Rectal smooth muscle tissue (tissue), 1 donor: ENCODE data around the gene PLXNA3.

Source experiments
- H3K27ac ChIP-seq: one replicate; pipeline ENCODE4 v1.7.0; 2013; ENCODE audit warnings: low read depth, low read length, inconsistent platforms
- H3K27me3 ChIP-seq: one replicate; pipeline ENCODE4 v1.7.0; 2013; ENCODE audit warnings: low read length; ENCODE audit not compliant: control insufficient read depth, insufficient read depth
- H3K36me3 ChIP-seq: one replicate; pipeline ENCODE4 v1.7.0; 2013; ENCODE audit warnings: low read length; ENCODE audit not compliant: control insufficient read depth, insufficient read depth
- H3K4me1 ChIP-seq: one replicate; pipeline ENCODE4 v1.7.0; 2013; ENCODE audit warnings: low read length; ENCODE audit not compliant: control insufficient read depth, insufficient read depth
- H3K4me3 ChIP-seq: one replicate; pipeline ENCODE4 v1.7.0; 2013; ENCODE audit warnings: low read length
- H3K9ac ChIP-seq: one replicate; pipeline ENCODE4 v1.7.0; 2013; ENCODE audit warnings: low read length

PLXNA3 gene

GRCh38 chrX:154437971-154438893 lies 19.8 kb upstream of the PLXNA3 start:
- H3K27ac ChIP-seq, result no peak overlapping the region
- peaks cover 5% of the 10 kb centered on the region for H3K4me1 ChIP-seq
- peaks cover 13% of the 10 kb centered on the region for H3K36me3 ChIP-seq
- peak overlapping the region; percentile 78 for H3K9ac ChIP-seq
- H3K27me3 ChIP-seq, result no peaks in the 10 kb centered on the region
- H3K4me3 ChIP-seq, result peak overlapping the region; percentile 74

- Histone ChIP-seq H3K4me1 (peaks cover 7% of the 10 kb centered on the region), H3K27me3 (no peaks in the 10 kb centered on the region), H3K9ac (no peak overlapping the region), H3K4me3 (no peak overlapping the region), H3K36me3 (peaks cover 8% of the 10 kb centered on the region), H3K27ac (no peak overlapping the region)
Measured at GRCh38 chrX:154439841-154440240, 18.2 kb upstream of the PLXNA3 start.

- Histone ChIP-seq H3K4me3 (no peak overlapping the region), H3K36me3 (peaks cover 8% of the 10 kb centered on the region), H3K27me3 (no peaks in the 10 kb centered on the region), H3K27ac (no peak overlapping the region), H3K9ac (no peak overlapping the region), H3K4me1 (peaks cover 14% of the 10 kb centered on the region)
Measured at GRCh38 chrX:154440623-154441357, 17.3 kb upstream of the PLXNA3 start.

- H3K27me3 ChIP-seq, result no peaks in the 10 kb centered on the region
- H3K4me3 ChIP-seq, result no peak overlapping the region
- no peak overlapping the region for H3K9ac ChIP-seq
- no peak overlapping the region for H3K27ac ChIP-seq
- peaks cover 8% of the 10 kb centered on the region for H3K36me3 ChIP-seq
- peaks cover 14% of the 10 kb centered on the region for H3K4me1 ChIP-seq
Measured at GRCh38 chrX:154441564-154441963, 16.5 kb upstream of the PLXNA3 start.

GRCh38 chrX:154441984-154442707 lies 15.9 kb upstream of the PLXNA3 start:
- Histone ChIP-seq H3K4me1 (peaks cover 14% of the 10 kb centered on the region), H3K27me3 (no peaks in the 10 kb centered on the region), H3K4me3 (no peak overlapping the region), H3K9ac (no peak overlapping the region), H3K27ac (no peak overlapping the region), H3K36me3 (peaks cover 13% of the 10 kb centered on the region)

GRCh38 chrX:154443479-154443910 lies 14.6 kb upstream of the PLXNA3 start:
- Histone ChIP-seq H3K4me3 (peak overlapping the region; percentile 35), H3K4me1 (peaks cover 11% of the 10 kb centered on the region), H3K9ac (no peak overlapping the region), H3K27me3 (no peaks in the 10 kb centered on the region), H3K27ac (peak overlapping the region; percentile 33), H3K36me3 (peaks cover 15% of the 10 kb centered on the region)

GRCh38 chrX:154443992-154444754 lies 13.9 kb upstream of the PLXNA3 start, which contains the start of gene FAM50A:
FAM50A (plus strand) TSS chrX:154444141; CDS start chrX:154444236, 95 bp downstream.
- H3K4me3 ChIP-seq, result peak within 1 kb of the TSS; percentile 65
- H3K27me3 ChIP-seq, result no peaks in the 10 kb centered on the region
- H3K36me3 ChIP-seq, result peaks cover 19% of the 10 kb centered on the region
- peak within 1 kb of the TSS; percentile 35 for H3K9ac ChIP-seq
- peaks cover 9% of the 10 kb centered on the region for H3K4me1 ChIP-seq
- H3K27ac ChIP-seq, result peak within 1 kb of the TSS; percentile 59

GRCh38 chrX:154444755-154445246 lies 13.3 kb upstream of the PLXNA3 start:
- no peak overlapping the region for H3K27ac ChIP-seq
- no peaks in the 10 kb centered on the region for H3K27me3 ChIP-seq
- peaks cover 9% of the 10 kb centered on the region for H3K4me1 ChIP-seq
- H3K36me3 ChIP-seq, result peaks cover 22% of the 10 kb centered on the region
- peak overlapping the region; percentile 65 for H3K4me3 ChIP-seq
- peak overlapping the region; percentile 35 for H3K9ac ChIP-seq

- H3K27ac ChIP-seq, result no peak overlapping the region
- peaks cover 22% of the 10 kb centered on the region for H3K36me3 ChIP-seq
- peaks cover 9% of the 10 kb centered on the region for H3K4me1 ChIP-seq
- H3K9ac ChIP-seq, result no peak overlapping the region
- no peak overlapping the region for H3K4me3 ChIP-seq
- no peaks in the 10 kb centered on the region for H3K27me3 ChIP-seq
Measured at GRCh38 chrX:154445776-154446175, 12.3 kb upstream of the PLXNA3 start.

- H3K4me1 ChIP-seq, result peaks cover 9% of the 10 kb centered on the region
- no peak overlapping the region for H3K27ac ChIP-seq
- H3K9ac ChIP-seq, result no peak overlapping the region
- no peaks in the 10 kb centered on the region for H3K27me3 ChIP-seq
- H3K4me3 ChIP-seq, result no peak overlapping the region
- H3K36me3 ChIP-seq, result peaks cover 22% of the 10 kb centered on the region
Measured at GRCh38 chrX:154446430-154446829, 11.7 kb upstream of the PLXNA3 start.

- H3K36me3 ChIP-seq, result peaks cover 22% of the 10 kb centered on the region
- H3K9ac ChIP-seq, result no peak overlapping the region
- no peak overlapping the region for H3K27ac ChIP-seq
- H3K27me3 ChIP-seq, result no peaks in the 10 kb centered on the region
- peaks cover 9% of the 10 kb centered on the region for H3K4me1 ChIP-seq
- H3K4me3 ChIP-seq, result no peak overlapping the region
Measured at GRCh38 chrX:154448484-154448883, 9.6 kb upstream of the PLXNA3 start.
